Thyroid gland (tissue), 4 donors: ENCODE data around the gene NEMP1. TPM values are rescaled to one million over a fixed set of nuclear protein-coding genes. Genes with fewer than 3 reads are reported as not detected.

Experiments
- DNase-seq, 2 donors: peaks; one replicate each; pipeline ENCODE4 v3.0.0-alpha.2; 2019
- H3K27ac ChIP-seq, 3 donors: fragments of 200-600 bp; sonication (generic); 1 replicate in 2 of 3; 2 replicates in 1 of 3; pipeline ENCODE4 v1.5.1; 2016 to 2019; ENCODE audit warnings: mild to moderate bottlenecking in 1 of 3, moderate library complexity in 1 of 3
- H3K27me3 ChIP-seq: fragments of 200-600 bp; sonication (generic); one replicate; pipeline ENCODE4 v1.5.1; 2019
- H3K36me3 ChIP-seq, 2 donors: fragments of 200-600 bp; sonication (generic); one replicate each; pipeline ENCODE4 v1.5.1; 2016 to 2019
- H3K4me1 ChIP-seq, 2 donors: fragments of 200-600 bp; sonication (generic); one replicate each; pipeline ENCODE4 v1.5.1; 2017 to 2019
- H3K4me3 ChIP-seq, 3 donors: fragments of 200-600 bp; sonication (generic); replicated peaks in 1 of 3; 1 replicate in 2 of 3; 2 replicates in 1 of 3; pipeline ENCODE4 v1.5.1; 2016; ENCODE audit warnings: mild to moderate bottlenecking in 1 of 3
- H3K9me3 ChIP-seq: fragments of 200-600 bp; sonication (generic); one replicate; pipeline ENCODE4 v1.5.1; 2017
- POLR2A ChIP-seq, 2 donors: fragments of 450-650 bp; IDR thresholded peaks; one replicate each; pipeline ENCODE4 v1.6.1; 2017; ENCODE audit warnings: antibody characterized with exemption in 2 of 2, mild to moderate bottlenecking in 2 of 2, moderate library complexity in 1 of 2
- WGBS, 2 donors: methylation state at CpG; one replicate each; pipeline ENCODE4 v1.1.5; 2017; 5-methylcytosine and 5-hydroxymethylcytosine counted together
- intact Hi-C: fragments of 100-400 bp; cut with DNase I; formaldehyde crosslinking; loops from one replicate; pipeline ENCODE4 v1.15.1; 2023
- total RNA-seq, 4 donors: library from RNA; depleted of rRNA; stranded (reverse); fragments of >200 nt; gene quantifications; one replicate each; pipeline ENCODE4 v1.2.3, GENCODE V29; 2016
- TF ChIP-seq, protein P1 (sequence below), 6 experiments: fragments of 200-600 bp in 3 of 6; fragments of 450-650 bp in 3 of 6; sonication (generic) in 3 of 6; IDR thresholded peaks; one replicate each; pipeline ENCODE4 v1.5.1; 2016 to 2019; ENCODE audit warnings: antibody characterized with exemption in 6 of 6, mild to moderate bottlenecking in 2 of 6, inconsistent platforms in 1 of 6, moderate library complexity in 1 of 6

NEMP1 gene
- total RNA-seq, 4 donors from 2014 or later = 5.6 to 10.9 (median 9.2) TPM

GRCh38 chr12:57118711-57119271 lies 40.2 kb upstream of the NEMP1 start:
- WGBS, 2 donors = 100% methylated on average over 1 of the region's 1 CpG
- H3K36me3 ChIP-seq = no peaks in the 10 kb centered on the region
- no peaks in the 10 kb centered on the region for H3K9me3 ChIP-seq
- no peak for TF ChIP-seq POLR2A (IDR thresholded peaks at IDR 0.05)
- TF ChIP-seq, protein P1, sequence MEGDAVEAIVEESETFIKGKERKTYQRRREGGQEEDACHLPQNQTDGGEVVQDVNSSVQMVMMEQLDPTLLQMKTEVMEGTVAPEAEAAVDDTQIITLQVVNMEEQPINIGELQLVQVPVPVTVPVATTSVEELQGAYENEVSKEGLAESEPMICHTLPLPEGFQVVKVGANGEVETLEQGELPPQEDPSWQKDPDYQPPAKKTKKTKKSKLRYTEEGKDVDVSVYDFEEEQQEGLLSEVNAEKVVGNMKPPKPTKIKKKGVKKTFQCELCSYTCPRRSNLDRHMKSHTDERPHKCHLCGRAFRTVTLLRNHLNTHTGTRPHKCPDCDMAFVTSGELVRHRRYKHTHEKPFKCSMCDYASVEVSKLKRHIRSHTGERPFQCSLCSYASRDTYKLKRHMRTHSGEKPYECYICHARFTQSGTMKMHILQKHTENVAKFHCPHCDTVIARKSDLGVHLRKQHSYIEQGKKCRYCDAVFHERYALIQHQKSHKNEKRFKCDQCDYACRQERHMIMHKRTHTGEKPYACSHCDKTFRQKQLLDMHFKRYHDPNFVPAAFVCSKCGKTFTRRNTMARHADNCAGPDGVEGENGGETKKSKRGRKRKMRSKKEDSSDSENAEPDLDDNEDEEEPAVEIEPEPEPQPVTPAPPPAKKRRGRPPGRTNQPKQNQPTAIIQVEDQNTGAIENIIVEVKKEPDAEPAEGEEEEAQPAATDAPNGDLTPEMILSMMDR (IDR thresholded peaks at IDR 0.05) = no peak
- H3K4me3 ChIP-seq = no peak overlapping the region
- H3K27ac ChIP-seq = no peak overlapping the region
- H3K27me3 ChIP-seq = no peaks in the 10 kb centered on the region
- no peak for DNase-seq
- intact Hi-C loops = loop anchor here (10.0 kb wide), 1 partner anchor 114 kb away; the partner anchor contains the start of gene ZBTB39
- H3K4me1 ChIP-seq = no peaks in the 10 kb centered on the region

DNA sequence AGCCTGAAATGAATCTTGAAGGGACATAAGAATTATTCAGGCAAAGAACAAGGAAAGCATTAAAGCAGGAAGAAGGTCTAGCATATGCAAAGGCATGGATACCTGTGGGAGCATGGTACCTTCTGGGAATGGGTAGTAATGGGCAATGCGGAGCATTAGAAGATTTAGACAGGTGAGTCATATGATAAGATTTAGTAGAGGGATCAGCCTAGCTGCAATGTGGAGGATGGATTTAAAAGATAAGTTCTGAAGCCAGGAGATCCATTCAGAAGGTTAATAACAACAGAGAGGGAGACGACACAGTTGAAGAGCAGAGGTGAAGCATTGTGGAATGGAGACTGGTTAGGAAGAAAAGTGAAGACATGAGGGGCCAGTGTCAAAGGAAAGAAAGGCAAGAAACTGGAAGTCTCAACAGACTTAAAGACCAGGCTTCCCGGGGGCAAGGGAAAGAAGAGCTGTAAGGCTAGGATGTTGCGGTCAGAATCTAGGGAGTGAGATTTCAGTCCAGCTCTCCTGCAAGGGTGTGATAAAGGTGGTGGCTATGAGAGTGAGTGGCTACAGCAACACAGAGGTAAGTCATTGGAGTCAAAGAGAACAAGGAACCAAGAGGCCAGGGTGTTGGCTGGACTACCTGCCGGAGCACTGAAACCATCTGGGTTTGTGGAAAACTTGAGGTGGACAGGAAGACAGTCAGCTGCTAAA lies 38.1 kb upstream of the NEMP1 start:
- DNase-seq = no peak
- H3K4me3 ChIP-seq = no peak overlapping the region
- no peaks in the 10 kb centered on the region for H3K36me3 ChIP-seq
- H3K27me3 ChIP-seq = no peaks in the 10 kb centered on the region
- H3K9me3 ChIP-seq = no peaks in the 10 kb centered on the region
- peaks cover 0 to 5% of the 10 kb centered on the region in 2 donors for H3K4me1 ChIP-seq
- H3K27ac ChIP-seq = no peak overlapping the region
- WGBS, 2 donors = 84 to 86% methylated on average over 5 of the region's 5 CpGs
- TF ChIP-seq POLR2A (IDR thresholded peaks at IDR 0.05) = no peak
- TF ChIP-seq, protein P1 (IDR thresholded peaks at IDR 0.05) = no peak
- intact Hi-C loops = loop anchor here (10.0 kb wide), 1 partner anchor 112 kb away; the partner anchor contains the start of gene ZBTB39

DNA sequence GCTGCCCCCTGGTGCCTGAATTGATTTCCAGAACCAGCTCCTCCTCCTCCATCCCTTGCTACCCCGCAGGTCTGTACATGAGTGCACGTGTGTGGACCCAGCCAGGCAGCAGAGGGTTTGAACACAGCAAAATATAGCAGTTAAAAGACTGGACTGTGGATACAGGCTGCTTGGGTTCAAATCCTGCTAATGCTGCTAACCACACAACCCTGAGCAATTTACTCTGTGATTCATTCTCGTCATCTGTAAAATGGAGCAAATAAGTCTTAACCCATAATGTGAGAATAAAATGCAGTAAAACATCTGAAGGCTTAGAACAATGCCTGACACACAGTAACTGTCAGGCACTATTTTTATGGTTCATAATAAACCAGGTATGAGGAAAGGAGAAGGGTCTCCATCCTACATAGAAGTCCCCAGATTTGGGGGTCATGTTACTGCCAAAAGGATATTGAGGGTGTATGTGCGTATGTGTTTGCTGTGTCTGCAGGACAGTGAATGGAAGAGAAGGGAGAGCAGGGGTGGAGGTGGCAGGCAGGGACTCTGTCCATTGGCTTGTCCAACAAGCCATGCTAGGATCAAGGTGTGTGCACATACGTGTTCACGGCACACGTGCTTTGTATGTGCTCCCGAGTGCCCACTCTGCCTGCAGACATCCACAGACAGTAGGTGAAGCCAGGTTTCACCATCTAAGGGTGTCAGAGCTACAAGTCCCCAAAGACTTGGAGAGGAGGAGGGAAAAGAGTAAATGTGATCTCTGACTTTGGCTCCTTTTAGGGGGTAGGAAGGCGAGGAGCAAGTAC lies 34.1 kb upstream of the NEMP1 start:
- Histone ChIP-seq H3K27ac (peak overlapping the region; percentile 96 to 99 (median 99)), H3K27me3 (no peaks in the 10 kb centered on the region), H3K36me3 (no peaks in the 10 kb centered on the region), H3K4me1 (peaks cover 7 to 23% of the 10 kb centered on the region in 2 donors), H3K9me3 (no peaks in the 10 kb centered on the region), H3K4me3 (peak overlapping the region in 1 of 3 donors; percentile 74)
- WGBS, 2 donors = 55 to 66% methylated on average over 9 of the region's 9 CpGs
- DNase-seq = no peak
- TF ChIP-seq POLR2A (IDR thresholded peaks at IDR 0.05) = no peak
- TF ChIP-seq, protein P1 (IDR thresholded peaks at IDR 0.05) = peak in 3 of 6 experiments; percentile 41 to 80 (median 57)
- intact Hi-C loops = loop anchor here (5.0 to 10.0 kb wide), 2 partner anchors 45 to 108 kb away; partner anchors contain the start of gene ZBTB39

DNA sequence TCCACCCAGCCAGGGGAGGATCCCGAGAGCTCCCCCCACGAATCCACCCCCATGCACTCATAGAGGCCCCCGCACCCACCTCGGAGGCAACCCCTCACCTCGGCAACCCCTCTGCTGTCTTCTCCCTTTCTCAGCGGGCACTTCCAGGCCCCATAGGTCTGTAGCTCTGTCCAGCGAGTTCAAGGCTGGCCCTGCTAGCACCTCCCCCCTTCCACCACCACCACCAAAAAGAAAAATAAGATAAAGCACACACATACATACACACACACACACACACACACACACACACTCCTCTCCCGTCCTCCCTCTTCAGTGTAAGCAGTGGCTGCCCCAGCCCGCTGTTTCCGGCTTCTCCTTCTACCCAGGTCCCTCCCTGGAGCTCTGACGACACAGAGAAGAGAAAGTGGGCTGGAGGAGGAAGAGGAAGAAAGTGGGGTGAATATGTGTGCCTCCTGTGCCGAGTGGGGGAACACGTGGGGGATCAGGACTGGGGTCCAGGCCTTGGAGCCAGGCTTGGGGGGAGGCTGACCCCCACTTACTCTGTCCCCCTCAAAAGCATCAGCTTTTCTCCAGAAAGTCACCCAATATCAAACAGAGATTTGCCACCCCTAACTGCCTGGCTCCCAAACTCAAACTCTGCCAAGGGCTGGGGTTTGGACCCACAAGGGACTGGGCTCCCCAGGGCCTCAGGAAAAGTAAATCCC lies 32.6 kb upstream of the NEMP1 start, which contains the start of gene STAT6:
TSS of gene STAT6 (minus strand) at position 332 of the 704 bp plus-strand sequence. CDS start 3,084 bp downstream, outside the sequence.
- TF ChIP-seq, protein P1 (IDR thresholded peaks at IDR 0.05) = peak in 1 of 6 experiments; percentile 20
- peak; percentile 20 to 45 for TF ChIP-seq POLR2A (IDR thresholded peaks at IDR 0.05)
- whole genome bisulfite sequencing, 2 donors = 3 to 4% methylated on average over 11 to 13 of the region's 13 CpGs
- intact Hi-C loops = loop anchor here (5.0 to 10.0 kb wide), 2 partner anchors 44 to 106 kb away; partner anchors contain the start of gene ZBTB39

More for the DNA sequence above, 32.6 kb upstream of the NEMP1 start, which contains the start of gene STAT6:
- H3K36me3 ChIP-seq = peaks cover 7 to 9% of the 10 kb centered on the region in 2 donors
- H3K4me3 ChIP-seq = peak within 1 kb of the TSS; percentile 22 to 74 (median 47)
- no peaks in the 10 kb centered on the region for H3K9me3 ChIP-seq
- peak; percentile 80 to 82 for DNase-seq
- H3K27ac ChIP-seq = peak within 1 kb of the TSS; percentile 96 to 99 (median 99)
- H3K27me3 ChIP-seq = no peaks in the 10 kb centered on the region
- peaks cover 7 to 27% of the 10 kb centered on the region in 2 donors for H3K4me1 ChIP-seq
